SK-N-SH (cell line): Measurements from ENCODE around the gene TSC2. TPM values are rescaled to one million over a fixed set of nuclear protein-coding genes. Genes with fewer than 3 reads are reported as not detected.
"Not testable (repeated sequence)": the region's sequence is repeated elsewhere in the genome, so short reads cannot be mapped to it uniquely, and the experiment has no call there.

Experiments used
- CTCF ChIA-PET: fragments of 300-600, 350-600 bp; formaldehyde crosslinking; extraction: SDS; loops from one replicate; lab custom pipeline; 2021; lab: Yijun Ruan, JAX
- POLR2A ChIA-PET: fragments of 350-600 bp; sonication (Branson Sonifier 250); formaldehyde crosslinking; extraction: SDS; loops from one replicate; lab custom pipeline; 2020; ENCODE audit warnings: antibody characterized with exemption, inconsistent platforms; lab: Yijun Ruan, JAX
- DNase-seq: peaks from one replicate; pipeline ENCODE4 v3.0.0; 2012
- H2AFZ ChIP-seq: fragments of 200-600 bp; sonication (generic); 2 replicates; pipeline ENCODE4 v1.8.1; 2016; ENCODE audit warnings: antibody characterized with exemption, mild to moderate bottlenecking, low read depth
- H3F3A ChIP-seq: fragments of 200-600 bp; sonication (generic); replicated peaks from 2 replicates; pipeline ENCODE3; 2016; ENCODE audit warnings: antibody characterized with exemption, mild to moderate bottlenecking; ENCODE audit not compliant: insufficient read depth
- H3K27ac ChIP-seq, 2 experiments: fragments of 200-500 bp in 1 of 2; fragments of 200-600 bp in 1 of 2; sonication (Bioruptor generic) in 1 of 2; sonication (generic), shearing (Covaris generic) in 1 of 2; 2 replicates each; pipeline versions ENCODE4 v1.5.1 to v1.6.1; 2014 to 2016; ENCODE audit warnings: low read depth in 2 of 2, inconsistent platforms in 1 of 2, low read length in 1 of 2, mild to moderate bottlenecking in 1 of 2, mixed read lengths in 1 of 2
- H3K27me3 ChIP-seq: fragments of 200-600 bp; sonication (generic), shearing (Covaris generic); 2 replicates; pipeline ENCODE4 v1.6.1; 2016; ENCODE audit warnings: mixed run types; ENCODE audit not compliant: insufficient read depth
- H3K36me3 ChIP-seq, 2 experiments: fragments of 200-500 bp in 1 of 2; fragments of 200-600 bp in 1 of 2; sonication (Bioruptor generic) in 1 of 2; sonication (generic) in 1 of 2; replicated peaks in 1 of 2; 2 replicates each; pipeline versions ENCODE3 to v1.5.1; 2014 to 2016; ENCODE audit warnings: low read length in 1 of 2, mild to moderate bottlenecking in 1 of 2; ENCODE audit not compliant: insufficient read depth in 2 of 2, control insufficient read depth in 1 of 2
- H3K4me1 ChIP-seq, 2 experiments: fragments of 200-500 bp in 1 of 2; fragments of 200-600 bp in 1 of 2; sonication (Bioruptor generic) in 1 of 2; sonication (generic), shearing (Covaris generic) in 1 of 2; 2 replicates each; pipeline versions ENCODE4 v1.5.1 to v1.6.1; 2014 to 2016; ENCODE audit warnings: low read depth in 1 of 2, low read length in 1 of 2, mixed run types in 1 of 2; ENCODE audit not compliant: insufficient read depth in 2 of 2, control insufficient read depth in 1 of 2
- H3K4me2 ChIP-seq: fragments of 200-600 bp; sonication (generic), shearing (Covaris generic); 2 replicates; pipeline ENCODE4 v1.6.1; 2017; ENCODE audit warnings: mixed run types
- H3K4me3 ChIP-seq, 2 experiments: fragments of 200-500 bp in 1 of 2; fragments of 200-600 bp in 1 of 2; sonication (Bioruptor generic) in 1 of 2; sonication (generic), shearing (Covaris generic) in 1 of 2; 2 replicates each; pipeline versions ENCODE4 v1.5.1 to v1.8.1; 2014 to 2016; ENCODE audit warnings: low read depth in 2 of 2, inconsistent platforms in 1 of 2, low read length in 1 of 2, mild to moderate bottlenecking in 1 of 2, mixed read lengths in 1 of 2, moderate library complexity in 1 of 2
- H3K79me2 ChIP-seq: fragments of 200-600 bp; sonication (generic); 2 replicates; pipeline ENCODE4 v1.8.1; 2017; ENCODE audit warnings: mild to moderate bottlenecking; ENCODE audit not compliant: insufficient read depth
- H3K9ac ChIP-seq: fragments of 200-600 bp; sonication (generic); 2 replicates; pipeline ENCODE4 v1.6.1; 2017; ENCODE audit warnings: mixed run types
- H3K9me2 ChIP-seq: fragments of 200-600 bp; sonication (generic); 2 replicates; pipeline ENCODE4 v1.6.1; 2017; ENCODE audit warnings: mixed run types
- H3K9me3 ChIP-seq: fragments of 200-600 bp; sonication (generic); 2 replicates; pipeline ENCODE4 v1.6.1; 2017; ENCODE audit warnings: mixed run types, mild to moderate bottlenecking, moderate library complexity
- H4K20me1 ChIP-seq: fragments of 200-600 bp; sonication (generic); 2 replicates; pipeline ENCODE4 v1.6.1; 2017; ENCODE audit warnings: mild to moderate bottlenecking, mixed run types; ENCODE audit not compliant: insufficient read depth
- MAX ChIP-seq: IDR thresholded peaks from 2 replicates; pipeline ENCODE4 v1.4.0; 2012; ENCODE audit warnings: low read depth
- MXI1 ChIP-seq: IDR thresholded peaks from 2 replicates; pipeline ENCODE4 v1.6.1; 2012; ENCODE audit warnings: mild to moderate bottlenecking, low read depth, low read length, improper control_type of control experiment
- TCF12 ChIP-seq: IDR thresholded peaks from 2 replicates; pipeline ENCODE4 v1.4.0; 2012
- WGBS: methylation state at CpG from one replicate; pipeline ENCODE4 v1.1.6; 2017; ENCODE audit warnings: low lambda C conversion rate; 5-methylcytosine and 5-hydroxymethylcytosine counted together
- polyA plus RNA-seq, 3 experiments: library from polyadenylated mRNA; depleted of rRNA; stranded (reverse); fragments of >200 nt; gene quantifications; 2 replicates each; pipeline ENCODE4 v1.2.3, GENCODE V29; 2012

TSC2 gene
- polyA plus RNA-seq, 1 of the 3 experiments (the other 2 are of a cell fraction), result 96.1 TPM

GRCh38 chr16:2126161-2126743 lies 78.5 kb downstream of the TSC2 start:
- Histone ChIP-seq H3K4me1 (peaks cover 28 to 60% of the 10 kb centered on the region in 2 experiments; a peak in 3 of 4 replicates), H3K79me2 (peaks cover 77% of the 10 kb centered on the region), H3K27ac (peak overlapping the region; percentile 44 to 98; a peak in 3 of 4 replicates), H3K4me2 (peak overlapping the region; percentile 55), H4K20me1 (peaks cover 16% of the 10 kb centered on the region), H3F3A (peaks cover 14% of the 10 kb centered on the region)
- not testable (repeated sequence) for H3K9me3 ChIP-seq, H3K4me3 ChIP-seq, H3K9me2 ChIP-seq, H2AFZ ChIP-seq, H3K36me3 ChIP-seq, H3K27me3 ChIP-seq, DNase-seq, H3K9ac ChIP-seq
- TF ChIP-seq MXI1 (peak; percentile 37; the same call in 1 of the 2 replicates), MAX (0 out of 2 replicates have a peak, but pooled peaks have one; percentile 15), TCF12 (0 out of 2 replicates have a peak, but pooled peaks have one; percentile 8)
- WGBS, result 46% methylated on average over 3 of the region's 21 CpGs
- POLR2A ChIA-PET, result interaction anchor here (1.0 to 1.5 kb wide), 3 partner anchors 29 to 78 kb away, joined by 4 to 7 read pairs (median 5); partner anchors contain the start of genes NTHL1, TRAF7 and TSC2
- CTCF ChIA-PET, result interaction anchor here (0.8 to 1.5 kb wide), 5 partner anchors 28 to 145 kb away, joined by 3 to 4 read pairs (median 3); partner anchors contain the start of gene NOXO1

- H3K4me3 ChIP-seq, H3K9ac ChIP-seq, H3K9me3 ChIP-seq, DNase-seq, H2AFZ ChIP-seq, H3K36me3 ChIP-seq, H3K9me2 ChIP-seq, H3K27me3 ChIP-seq: not testable (repeated sequence)
- Histone ChIP-seq H3K4me1 (peaks cover 28 to 54% of the 10 kb centered on the region in 2 experiments; a peak in 3 of 4 replicates), H3F3A (peaks cover 14% of the 10 kb centered on the region), H3K4me2 (peak overlapping the region; percentile 55), H3K79me2 (peaks cover 77% of the 10 kb centered on the region), H3K27ac (peak overlapping the region; percentile 44 to 98), H4K20me1 (peaks cover 17% of the 10 kb centered on the region)
- 96% methylated on average over 26 of the region's 31 CpGs for WGBS
- CTCF ChIA-PET, result interaction anchor here (0.8 to 1.1 kb wide), 4 partner anchors 28 to 146 kb away, joined by 3 read pairs; partner anchors contain the start of gene NOXO1
- POLR2A ChIA-PET, result interaction anchor here (1.0 to 1.5 kb wide), 3 partner anchors 28 to 79 kb away, joined by 4 to 7 read pairs (median 5); partner anchors contain the start of genes NTHL1, TRAF7 and TSC2
Observed at GRCh38 chr16:2126928-2127556, 79.3 kb downstream of the TSC2 start.

GRCh38 chr16:2127630-2128280 lies 80.0 kb downstream of the TSC2 start:
- peak overlapping the region; percentile 44 to 98 for H3K27ac ChIP-seq
- POLR2A ChIA-PET, H3K9me3 ChIP-seq, H3K36me3 ChIP-seq, H3K27me3 ChIP-seq, H3K4me3 ChIP-seq, H3K9ac ChIP-seq, DNase-seq, H3K9me2 ChIP-seq, CTCF ChIA-PET, H2AFZ ChIP-seq: not testable (repeated sequence)
- H3F3A ChIP-seq, result peaks cover 14% of the 10 kb centered on the region
- WGBS, result 6% methylated on average over 3 of the region's 3 CpGs
- H3K4me2 ChIP-seq, result peak overlapping the region; percentile 55; the same call in 1 of the 2 replicates
- peaks cover 28 to 47% of the 10 kb centered on the region in 2 experiments; a peak in 3 of 4 replicates for H3K4me1 ChIP-seq
- H4K20me1 ChIP-seq, result peaks cover 17% of the 10 kb centered on the region
- peaks cover 73% of the 10 kb centered on the region for H3K79me2 ChIP-seq
